IPS DF 4.7 (cell line): Measurements from ENCODE around the gene SPATS2.
"Not testable (repeated sequence)": the region's sequence is repeated elsewhere in the genome, so short reads cannot be mapped to it uniquely, and the experiment has no call there.

Source experiments
- DNase-seq: peaks from one replicate; pipeline ENCODE4 v3.0.0-alpha.2; 2013; ENCODE audit warnings: low spot score; ENCODE audit errors: extremely low read depth

SPATS2 gene

DNA sequence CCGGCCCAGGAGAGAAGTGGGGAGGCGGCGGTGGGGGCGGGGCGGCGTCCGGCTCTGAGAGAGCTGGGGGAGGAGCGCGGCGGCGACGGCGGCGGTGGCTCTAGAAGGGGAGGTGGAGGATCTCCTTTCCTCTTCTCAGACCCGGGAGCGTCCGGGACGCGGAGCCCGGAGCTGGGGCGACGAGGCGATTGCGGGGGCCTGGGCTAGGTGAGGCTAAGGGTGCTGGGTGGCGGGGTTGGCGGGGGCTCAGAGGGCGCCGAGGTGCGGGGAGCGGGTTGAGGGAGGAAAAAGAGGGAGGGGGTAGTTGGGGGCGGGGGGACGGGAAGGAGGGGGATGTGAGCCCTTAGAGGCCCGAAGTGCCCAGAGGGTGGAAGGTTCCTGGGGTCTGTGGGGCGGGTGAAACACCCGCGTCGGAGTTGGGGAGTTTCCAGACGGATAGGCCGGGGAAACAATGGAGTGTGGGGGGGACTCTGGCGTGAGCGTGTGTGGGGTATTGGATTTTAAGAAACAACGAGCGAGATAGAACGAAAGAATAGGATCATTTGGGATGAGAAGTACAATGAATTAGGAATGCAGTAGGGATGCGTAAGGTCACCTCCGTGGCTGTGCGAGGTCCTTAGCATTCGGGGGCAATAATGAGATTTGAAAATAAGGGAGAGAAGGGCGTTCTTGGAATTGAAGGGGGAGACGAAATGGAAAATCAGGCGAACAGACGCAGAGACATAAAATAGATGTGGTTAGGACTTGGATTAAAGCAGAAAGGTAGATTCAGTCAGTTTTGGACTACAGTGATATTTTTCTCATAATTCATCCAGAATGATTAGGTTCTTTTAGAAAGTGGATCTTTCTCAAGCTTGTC, at the start of gene SPATS2:
Gene SPATS2, plus strand, starts transcription at position 82 of the 859 bp plus-strand sequence. CDS start 93,551 bp downstream, outside the sequence.
- DNase-seq, result no peak

GRCh38 chr12:49320411-49321103, 46.7 kb upstream of the SPATS2 start:
- not testable (repeated sequence) for DNase-seq

- no peak for DNase-seq
Measured at GRCh38 chr12:49322367-49322707, 44.9 kb upstream of the SPATS2 start.

GRCh38 chr12:49322708-49323523, 44.3 kb upstream of the SPATS2 start, which contains the start of gene TROAP:
TSS of gene TROAP (plus strand) at chr12:49323255. CDS start at chr12:49323609, 354 bp downstream.
- DNase-seq, result peak; percentile 98

GRCh38 chr12:49323524-49324097, 43.7 kb upstream of the SPATS2 start:
- DNase-seq, result no peak

- DNase-seq, result no peak
Measured at GRCh38 chr12:49325606-49326005, 41.7 kb upstream of the SPATS2 start.

DNA sequence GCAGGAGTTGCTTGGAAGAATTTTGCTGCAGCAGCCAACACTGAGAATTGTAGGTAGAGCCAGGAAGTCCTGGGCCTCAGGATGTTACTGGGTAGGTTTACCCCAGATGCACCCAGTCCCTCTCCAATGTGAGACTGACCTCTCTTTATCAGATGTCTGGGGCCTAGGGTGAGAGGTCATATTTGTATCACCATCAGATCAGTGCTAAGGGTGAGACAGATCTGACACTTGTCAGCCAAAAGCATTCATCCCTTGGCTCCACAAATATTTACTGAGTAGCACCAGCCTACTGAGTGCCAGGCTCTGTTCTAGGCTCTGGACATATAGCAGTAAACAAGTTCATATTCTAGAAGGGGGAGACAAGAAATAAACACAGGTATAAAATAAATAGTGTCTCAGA, 39.9 kb upstream of the SPATS2 start:
- no peak for DNase-seq

DNA sequence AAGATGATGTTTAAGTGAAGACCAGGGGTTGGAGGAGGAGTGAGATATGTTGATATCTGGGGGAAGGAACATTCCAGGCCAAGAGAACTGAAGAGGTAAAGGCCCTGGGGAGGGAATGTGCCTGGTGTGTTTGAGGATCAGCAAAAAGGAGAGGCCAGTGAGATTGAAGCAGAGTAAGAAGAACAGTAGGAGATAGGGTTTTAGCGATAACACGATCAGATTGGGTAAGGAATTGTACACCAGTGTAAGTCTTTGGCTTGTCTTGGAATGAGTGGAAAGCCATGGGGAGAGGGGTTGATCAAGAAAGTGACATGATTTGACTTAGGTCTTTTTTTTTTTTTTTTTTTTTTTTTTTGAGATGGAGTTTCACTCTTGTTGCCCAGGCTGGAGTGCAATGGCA, 39.4 kb upstream of the SPATS2 start:
- no peak for DNase-seq

DNA sequence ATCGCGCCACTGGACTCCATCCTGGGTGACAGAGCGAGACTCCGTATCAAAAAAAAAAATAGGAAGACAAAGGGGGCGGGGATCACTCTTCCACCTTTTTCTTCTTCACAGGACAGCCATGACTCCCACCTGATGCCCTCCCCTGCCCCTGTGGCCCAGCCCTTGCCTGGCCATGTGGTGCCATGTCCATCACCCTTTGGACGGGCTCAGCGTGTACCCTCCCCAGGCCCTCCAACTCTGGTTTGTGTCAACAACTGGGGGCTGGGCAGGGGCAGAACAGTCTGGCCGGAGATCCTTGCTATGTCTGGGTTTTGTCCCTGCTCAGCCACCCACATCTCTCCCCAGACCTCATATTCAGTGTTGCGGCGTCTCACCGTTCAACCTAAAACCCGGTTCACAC, 38.4 kb upstream of the SPATS2 start:
- no peak for DNase-seq

- no peak for DNase-seq
Measured at GRCh38 chr12:49330032-49330619, 37.1 kb upstream of the SPATS2 start.

DNA sequence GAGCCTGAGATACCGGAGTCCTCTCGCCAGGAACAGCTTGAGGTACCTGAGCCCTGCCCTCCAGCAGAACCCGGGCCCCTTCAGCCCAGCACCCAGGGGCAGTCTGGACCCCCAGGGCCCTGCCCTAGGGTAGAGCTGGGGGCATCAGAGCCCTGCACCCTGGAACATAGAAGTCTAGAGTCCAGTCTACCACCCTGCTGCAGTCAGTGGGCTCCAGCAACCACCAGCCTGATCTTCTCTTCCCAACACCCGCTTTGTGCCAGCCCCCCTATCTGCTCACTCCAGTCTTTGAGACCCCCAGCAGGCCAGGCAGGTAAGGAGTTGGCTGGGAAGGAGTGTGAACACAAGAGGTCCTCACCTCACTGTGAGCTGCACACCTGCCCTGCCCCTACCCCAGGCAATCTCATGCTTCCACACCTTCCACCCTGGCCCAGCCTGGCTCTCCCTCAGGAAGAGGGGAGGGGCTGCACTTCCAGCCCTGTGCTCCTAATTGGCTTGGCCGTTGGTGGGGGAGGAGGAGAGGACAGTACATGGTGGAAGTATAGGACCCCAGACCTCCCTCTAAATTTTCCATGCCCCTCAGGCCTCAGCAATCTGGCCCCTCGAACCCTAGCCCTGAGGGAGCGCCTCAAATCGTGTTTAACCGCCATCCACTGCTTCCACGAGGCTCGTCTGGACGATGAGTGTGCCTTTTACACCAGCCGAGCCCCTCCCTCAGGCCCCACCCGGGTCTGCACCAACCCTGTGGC, 36.5 kb upstream of the SPATS2 start:
- DNase-seq, result no peak

DNA sequence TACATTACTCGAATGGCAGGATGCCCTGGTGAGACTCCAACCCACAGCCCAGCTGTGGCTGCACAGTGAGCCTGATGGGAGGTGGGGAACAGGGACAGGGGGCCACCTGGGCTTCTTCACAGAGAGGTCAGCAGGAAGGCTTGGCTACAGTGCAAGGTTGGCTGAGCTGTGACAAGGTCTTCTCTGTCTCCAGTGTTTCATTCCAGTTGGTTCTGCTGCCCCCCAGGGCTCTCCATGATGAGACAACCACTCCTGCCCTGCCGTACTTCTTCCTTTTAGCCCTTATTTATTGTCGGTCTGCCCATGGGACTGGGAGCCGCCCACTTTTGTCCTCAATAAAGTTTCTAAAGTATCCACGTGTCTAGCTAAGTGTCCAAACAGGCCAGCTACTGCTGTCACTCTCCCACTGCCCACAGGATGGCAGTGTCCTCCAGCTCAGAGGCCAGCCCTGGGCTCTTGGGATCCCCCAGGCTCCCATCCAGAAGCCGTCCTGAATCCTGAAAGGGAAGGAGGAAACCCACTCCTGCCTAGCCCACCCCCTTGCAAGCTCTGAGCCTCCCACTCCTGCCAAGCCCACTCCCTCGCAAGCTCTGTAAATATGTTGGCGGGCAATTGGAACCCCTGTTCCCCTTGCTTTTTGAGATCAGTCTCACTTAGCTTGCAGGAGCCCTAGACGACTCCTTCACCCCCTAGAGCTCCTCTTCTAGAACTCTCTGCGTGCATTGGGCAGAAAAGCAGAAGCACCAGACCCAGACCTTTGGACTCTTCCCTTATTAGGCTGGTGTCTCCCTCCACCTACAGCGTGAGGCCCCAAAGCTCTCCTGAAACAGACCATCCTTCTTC, 35.7 kb upstream of the SPATS2 start:
- DNase-seq, result no peak

- DNase-seq, result no peak
Measured at GRCh38 chr12:49332441-49332861, 34.8 kb upstream of the SPATS2 start.

DNA sequence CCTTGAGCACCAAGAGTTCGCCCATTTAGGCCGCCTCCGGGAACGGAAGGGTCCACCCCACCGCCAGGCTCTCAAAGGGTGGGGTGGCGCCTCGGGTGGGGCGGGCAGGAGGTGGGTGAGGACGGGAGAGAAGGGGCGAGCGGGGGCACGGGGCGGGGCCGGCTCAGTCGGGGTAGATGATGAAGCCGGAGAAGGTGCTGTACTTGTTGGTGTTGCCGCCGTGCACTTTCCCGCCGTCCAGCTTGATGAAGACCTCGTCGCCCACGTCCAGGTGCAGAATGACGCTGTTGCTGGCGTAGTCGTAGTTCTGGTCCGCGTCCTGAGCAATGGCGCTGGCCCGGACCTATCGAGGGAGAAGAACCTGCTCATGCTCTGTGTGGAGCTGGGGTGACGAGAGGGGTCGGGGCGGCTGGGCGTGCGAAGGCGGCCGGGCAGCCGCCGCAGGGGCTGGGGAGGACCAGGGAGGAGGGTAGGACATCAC, 34.3 kb upstream of the SPATS2 start:
- DNase-seq, result no peak

GRCh38 chr12:49333778-49334177, 33.5 kb upstream of the SPATS2 start:
- DNase-seq, result not testable (repeated sequence)

DNA sequence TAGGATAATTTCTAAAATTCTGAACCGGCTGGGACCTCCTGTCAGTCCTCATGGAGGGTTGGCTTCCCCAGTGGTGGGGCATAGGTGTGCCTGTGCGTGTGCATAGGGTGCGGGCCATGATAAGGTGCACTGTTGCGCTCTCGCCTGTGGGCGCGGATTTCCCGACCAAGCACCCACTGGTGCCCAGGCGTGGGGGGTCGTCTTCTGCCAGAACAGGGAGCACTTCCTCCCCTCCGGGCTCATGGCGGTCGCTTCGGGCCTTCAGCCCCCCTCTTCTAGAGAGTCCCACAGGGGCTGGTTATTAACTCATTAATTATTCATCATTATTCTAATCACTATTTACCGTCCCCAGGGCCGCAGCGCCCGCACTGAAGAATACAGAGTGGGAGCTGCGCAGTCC, 33.0 kb upstream of the SPATS2 start:
- DNase-seq, result no peak

GRCh38 chr12:49334681-49335080, 32.6 kb upstream of the SPATS2 start:
- no peak for DNase-seq

DNA sequence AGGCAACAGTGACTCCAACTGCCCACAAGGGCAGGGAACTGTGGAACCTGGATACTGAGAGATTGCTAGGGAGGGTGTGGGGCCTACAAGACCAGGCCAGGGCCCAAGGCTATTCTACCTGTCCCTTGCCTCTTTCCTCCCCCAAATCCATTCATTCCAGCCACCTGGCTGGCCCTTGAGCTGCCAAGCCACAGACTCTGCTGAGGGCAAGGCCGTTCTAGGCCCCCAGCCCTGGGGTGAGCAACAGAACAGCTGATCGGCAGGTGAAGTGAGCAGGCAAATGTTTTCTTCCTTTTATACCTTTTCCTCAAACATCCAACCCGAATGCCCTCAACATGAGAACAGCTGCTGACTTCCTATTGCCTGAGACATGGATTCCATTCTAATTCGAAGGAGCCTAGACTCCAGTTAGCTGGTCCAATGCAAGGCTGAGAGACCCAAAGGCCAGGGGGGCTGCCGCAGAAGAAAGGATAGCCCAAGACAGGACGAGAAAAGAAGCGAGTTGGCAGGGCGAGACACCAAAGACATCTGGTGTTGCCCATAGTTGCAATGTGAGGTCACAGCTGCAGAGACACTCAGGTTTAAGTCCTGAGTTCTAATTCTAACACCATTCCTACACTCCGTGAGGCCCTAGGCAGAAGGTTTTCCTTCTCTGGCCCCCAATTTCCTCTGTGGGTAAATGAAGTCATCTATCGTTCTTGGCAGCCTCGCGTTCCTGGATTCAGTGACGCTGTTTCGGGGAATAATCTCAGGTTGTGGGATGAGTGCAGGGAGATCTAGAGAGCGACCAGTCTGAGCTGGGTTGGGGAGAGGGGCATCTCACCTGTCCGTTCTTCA, 31.9 kb upstream of the SPATS2 start:
- no peak for DNase-seq
